ENCODE data around the gene BIRC3. TPM values are rescaled to one million over a fixed set of nuclear protein-coding genes. Genes with fewer than 3 reads are reported as not detected.
A peak's percentile ranks its signal among the peaks of the same experiment; 100 is the strongest.
"Not testable (repeated sequence)": the region's sequence is repeated elsewhere in the genome, so short reads cannot be mapped to it uniquely, and the experiment has no call there.

Gene BIRC3
- total RNA-seq, 1 donor from 2014 or later: 7.1 TPM

- H3K36me3 ChIP-seq: peaks cover 0 to 48% of the 10 kb centered on the region in 2 donors
Observed at GRCh38 chr11:102367364-102367763, 50.1 kb downstream of the BIRC3 start.

GRCh38 chr11:102368472-102368871 lies 51.2 kb downstream of the BIRC3 start:
- TF ChIP-seq POLR2A (IDR thresholded peaks at IDR 0.05): no peak
- TF ChIP-seq CTCF (IDR thresholded peaks at IDR 0.05): no peak
- no peak for TF ChIP-seq POLR2AphosphoS5 (IDR thresholded peaks at IDR 0.05; ENCODE audit: insufficient read depth in 1 of 2, low read depth in 1 of 2)
- no peaks in the 10 kb centered on the region for H3K27me3 ChIP-seq
- no peak overlapping the region for H3K27ac ChIP-seq
- H3K36me3 ChIP-seq: peaks cover 0 to 43% of the 10 kb centered on the region in 2 donors
- H3K4me3 ChIP-seq: no peak overlapping the region
- no peaks in the 10 kb centered on the region for H3K9me3 ChIP-seq
- no peaks in the 10 kb centered on the region for H3K4me1 ChIP-seq
- intact Hi-C loops (cut with DNase I): no loop called here
- DNase-seq (ENCODE audit: extremely low spot score in 2 of 2): no peak

More at GRCh38 chr11:102367364-102367763, 50.1 kb downstream of the BIRC3 start:
- no peaks in the 10 kb centered on the region for H3K9me3 ChIP-seq
- TF ChIP-seq CTCF (IDR thresholded peaks at IDR 0.05): peak in 1 of 3 experiments; percentile 5
- no peak for TF ChIP-seq POLR2A (IDR thresholded peaks at IDR 0.05)
- no peak for TF ChIP-seq POLR2AphosphoS5 (IDR thresholded peaks at IDR 0.05; ENCODE audit: insufficient read depth in 1 of 2, low read depth in 1 of 2)
- no peaks in the 10 kb centered on the region for H3K4me1 ChIP-seq
- H3K27me3 ChIP-seq: no peaks in the 10 kb centered on the region
- H3K4me3 ChIP-seq: no peak overlapping the region
- H3K27ac ChIP-seq: no peak overlapping the region
- intact Hi-C loops (cut with DNase I): no loop called here
- no peak for DNase-seq (ENCODE audit: extremely low spot score in 2 of 2)

GRCh38 chr11:102374633-102375424 lies 57.5 kb downstream of the BIRC3 start:
- DNase-seq (ENCODE audit: extremely low spot score in 2 of 2); H3K4me1 ChIP-seq; H3K4me3 ChIP-seq; intact Hi-C loops (cut with DNase I); H3K27me3 ChIP-seq; H3K9me3 ChIP-seq; H3K27ac ChIP-seq: not testable (repeated sequence)
- peaks cover 0 to 18% of the 10 kb centered on the region in 2 donors for H3K36me3 ChIP-seq

- intact Hi-C loops (cut with DNase I): no loop called here
- no peak for DNase-seq (ENCODE audit: extremely low spot score in 2 of 2)
- H3K4me3 ChIP-seq: no peak overlapping the region
- no peaks in the 10 kb centered on the region for H3K27me3 ChIP-seq
- H3K9me3 ChIP-seq: no peaks in the 10 kb centered on the region
- TF ChIP-seq POLR2AphosphoS5 (IDR thresholded peaks at IDR 0.05; ENCODE audit: insufficient read depth in 1 of 2, low read depth in 1 of 2) (no peak), CTCF (IDR thresholded peaks at IDR 0.05) (no peak), POLR2A (IDR thresholded peaks at IDR 0.05) (no peak)
- H3K27ac ChIP-seq: no peak overlapping the region
- H3K36me3 ChIP-seq: peaks cover 0 to 21% of the 10 kb centered on the region in 2 donors
- no peaks in the 10 kb centered on the region for H3K4me1 ChIP-seq
Observed at GRCh38 chr11:102375720-102376399, 58.6 kb downstream of the BIRC3 start.

GRCh38 chr11:102377891-102378290 lies 60.6 kb downstream of the BIRC3 start:
- no peak for DNase-seq (ENCODE audit: extremely low spot score in 2 of 2)
- Histone ChIP-seq H3K9me3 (no peaks in the 10 kb centered on the region), H3K27ac (no peak overlapping the region), H3K36me3 (peaks cover 0 to 22% of the 10 kb centered on the region in 2 donors), H3K4me3 (no peak overlapping the region), H3K27me3 (no peaks in the 10 kb centered on the region), H3K4me1 (no peaks in the 10 kb centered on the region)
- TF ChIP-seq CTCF (IDR thresholded peaks at IDR 0.05) (no peak), POLR2A (IDR thresholded peaks at IDR 0.05) (no peak), POLR2AphosphoS5 (IDR thresholded peaks at IDR 0.05; ENCODE audit: insufficient read depth in 1 of 2, low read depth in 1 of 2) (no peak)
- intact Hi-C loops (cut with DNase I): no loop called here

Data from vagina (tissue), 2 donors.